Measurements from ENCODE around the gene NBEAL1. TPM values are rescaled to one million over a fixed set of nuclear protein-coding genes. Genes with fewer than 3 reads are reported as not detected.
"Not testable (repeated sequence)": the region's sequence is repeated elsewhere in the genome, so short reads cannot be mapped to it uniquely, and the experiment has no call there.

The NBEAL1 gene
- total RNA-seq, 1 donor from 2014 or later, result 11.6 TPM

- no peaks in the 10 kb centered on the region for H3K4me1 Mint-ChIP-seq (ENCODE audit: unreplicated experiment)
- H3K36me3 Mint-ChIP-seq (ENCODE audit: low read depth, unreplicated experiment), result peaks cover 7% of the 10 kb centered on the region
- no peak overlapping the region for H3K4me3 Mint-ChIP-seq (ENCODE audit: unreplicated experiment)
- no peak for DNase-seq (ENCODE audit: low spot score)
- no peaks in the 10 kb centered on the region for H3K9me3 Mint-ChIP-seq (ENCODE audit: unreplicated experiment)
- H3K27me3 Mint-ChIP-seq (ENCODE audit: unreplicated experiment), result no peaks in the 10 kb centered on the region
- no peak for TF ChIP-seq CTCF (IDR thresholded peaks at IDR 0.05; ENCODE audit: unreplicated experiment)
- H3K27ac Mint-ChIP-seq (ENCODE audit: unreplicated experiment), result no peak overlapping the region
Observed at GRCh38 chr2:203185864-203186263, 171.2 kb downstream of the NBEAL1 start.

- DNase-seq (ENCODE audit: low spot score); H3K27me3 Mint-ChIP-seq (ENCODE audit: unreplicated experiment); H3K4me1 Mint-ChIP-seq (ENCODE audit: unreplicated experiment); H3K9me3 Mint-ChIP-seq (ENCODE audit: unreplicated experiment); H3K4me3 Mint-ChIP-seq (ENCODE audit: unreplicated experiment); H3K27ac Mint-ChIP-seq (ENCODE audit: unreplicated experiment); H3K36me3 Mint-ChIP-seq (ENCODE audit: low read depth, unreplicated experiment): not testable (repeated sequence)
Observed at GRCh38 chr2:203190547-203190946, 175.9 kb downstream of the NBEAL1 start.

GRCh38 chr2:203191026-203191425 is 176.4 kb downstream of the NBEAL1 start:
- not testable (repeated sequence) for H3K27ac Mint-ChIP-seq (ENCODE audit: unreplicated experiment); DNase-seq (ENCODE audit: low spot score); H3K36me3 Mint-ChIP-seq (ENCODE audit: low read depth, unreplicated experiment); H3K9me3 Mint-ChIP-seq (ENCODE audit: unreplicated experiment); H3K4me1 Mint-ChIP-seq (ENCODE audit: unreplicated experiment); H3K27me3 Mint-ChIP-seq (ENCODE audit: unreplicated experiment); H3K4me3 Mint-ChIP-seq (ENCODE audit: unreplicated experiment)

- Mint-ChIP-seq H3K27me3 (ENCODE audit: unreplicated experiment) (no peaks in the 10 kb centered on the region), H3K27ac (ENCODE audit: unreplicated experiment) (no peak overlapping the region), H3K4me3 (ENCODE audit: unreplicated experiment) (no peak overlapping the region), H3K36me3 (ENCODE audit: low read depth, unreplicated experiment) (peaks cover 7% of the 10 kb centered on the region), H3K4me1 (ENCODE audit: unreplicated experiment) (no peaks in the 10 kb centered on the region), H3K9me3 (ENCODE audit: unreplicated experiment) (no peaks in the 10 kb centered on the region)
- DNase-seq (ENCODE audit: low spot score), result no peak
- TF ChIP-seq CTCF (IDR thresholded peaks at IDR 0.05; ENCODE audit: unreplicated experiment), result no peak
Observed at GRCh38 chr2:203191961-203192360, 177.3 kb downstream of the NBEAL1 start.

GRCh38 chr2:203195331-203196036 is 180.8 kb downstream of the NBEAL1 start:
- Mint-ChIP-seq H3K4me3 (ENCODE audit: unreplicated experiment) (no peak overlapping the region), H3K27ac (ENCODE audit: unreplicated experiment) (no peak overlapping the region), H3K36me3 (ENCODE audit: low read depth, unreplicated experiment) (peaks cover 2% of the 10 kb centered on the region), H3K9me3 (ENCODE audit: unreplicated experiment) (no peaks in the 10 kb centered on the region), H3K27me3 (ENCODE audit: unreplicated experiment) (no peaks in the 10 kb centered on the region), H3K4me1 (ENCODE audit: unreplicated experiment) (no peaks in the 10 kb centered on the region)
- no peak for DNase-seq (ENCODE audit: low spot score)
- TF ChIP-seq CTCF (IDR thresholded peaks at IDR 0.05; ENCODE audit: unreplicated experiment), result no peak

GRCh38 chr2:203200866-203201265 is 186.2 kb downstream of the NBEAL1 start:
- no peak for DNase-seq (ENCODE audit: low spot score)
- Mint-ChIP-seq H3K9me3 (ENCODE audit: unreplicated experiment) (no peaks in the 10 kb centered on the region), H3K36me3 (ENCODE audit: low read depth, unreplicated experiment) (peaks cover 5% of the 10 kb centered on the region), H3K4me3 (ENCODE audit: unreplicated experiment) (no peak overlapping the region), H3K4me1 (ENCODE audit: unreplicated experiment) (no peaks in the 10 kb centered on the region), H3K27me3 (ENCODE audit: unreplicated experiment) (no peaks in the 10 kb centered on the region), H3K27ac (ENCODE audit: unreplicated experiment) (no peak overlapping the region)
- no peak for TF ChIP-seq CTCF (IDR thresholded peaks at IDR 0.05; ENCODE audit: unreplicated experiment)

Data from endothelial cell (in vitro differentiated cells).